Islet of Langerhans (tissue), 1 donor: Measurements from ENCODE around the gene PTK6.
"Not testable (repeated sequence)": the region's sequence is repeated elsewhere in the genome, so short reads cannot be mapped to it uniquely, and the experiment has no call there.

Source experiments
- FAIRE-seq: peaks from one replicate; lab custom pipeline; 2011; peaks lifted over from hg19 to GRCh38; lab: Jason Lieb, UNC

Gene PTK6

GRCh38 chr20:63529180-63529860, 7.9 kb downstream of the PTK6 start:
- no peak for FAIRE-seq

- no peak for FAIRE-seq
These were observed 10.0 kb downstream of the PTK6 start for GRCh38 chr20:63527184-63527583.

GRCh38 chr20:63525971-63526370, 11.2 kb downstream of the PTK6 start:
- no peak for FAIRE-seq

- FAIRE-seq = no peak
These were observed 12.0 kb downstream of the PTK6 start for GRCh38 chr20:63525185-63525584.

- FAIRE-seq = no peak
These were observed 14.1 kb downstream of the PTK6 start for GRCh38 chr20:63522981-63523611.

GRCh38 chr20:63522091-63522868, 14.9 kb downstream of the PTK6 start:
- FAIRE-seq = no peak

- FAIRE-seq = no peak
These were observed 15.6 kb downstream of the PTK6 start for GRCh38 chr20:63521602-63522001.

- FAIRE-seq = no peak
These were observed 16.1 kb downstream of the PTK6 start for GRCh38 chr20:63520934-63521601.

GRCh38 chr20:63520504-63520933, 16.7 kb downstream of the PTK6 start, which contains the start of gene PPDPF:
Gene PPDPF, plus strand, starts transcription at chr20:63520765. Its CDS starts 544 bp downstream, at chr20:63521309.
- FAIRE-seq = no peak

GRCh38 chr20:63519668-63520503, 17.3 kb downstream of the PTK6 start:
- no peak for FAIRE-seq

GRCh38 chr20:63518946-63519667, 18.1 kb downstream of the PTK6 start:
- FAIRE-seq = no peak

- FAIRE-seq = no peak
These were observed 18.8 kb downstream of the PTK6 start for GRCh38 chr20:63518351-63518861.

- FAIRE-seq = no peak
These were observed 19.5 kb downstream of the PTK6 start for GRCh38 chr20:63517376-63518309.

- not testable (repeated sequence) for FAIRE-seq
These were observed 22.7 kb downstream of the PTK6 start for GRCh38 chr20:63514520-63514919.

GRCh38 chr20:63513207-63513606, 24.0 kb downstream of the PTK6 start:
- no peak for FAIRE-seq

GRCh38 chr20:63509088-63509564, 28.1 kb downstream of the PTK6 start:
- no peak for FAIRE-seq

GRCh38 chr20:63508072-63508768, 29.0 kb downstream of the PTK6 start:
- FAIRE-seq = no peak

GRCh38 chr20:63507083-63507743, 30.0 kb downstream of the PTK6 start:
- FAIRE-seq = no peak
